NB4 (cell line): Measurements from ENCODE around the gene ARL8B.

ENCODE experiments used
- POLR2A ChIP-seq: IDR thresholded peaks from 2 replicates; pipeline ENCODE4 v1.6.1; 2011; ENCODE audit warnings: mild to moderate bottlenecking; ENCODE audit not compliant: insufficient read length; ENCODE audit errors: extremely low read depth
- TF ChIP-seq, protein P1 (sequence below): IDR thresholded peaks from one replicate; pipeline ENCODE4 v1.5.1; 2012; ENCODE audit warnings: low read depth, low read length

GRCh38 chr3:5122741-5123706 is 932 bp downstream of the ARL8B start:
- TF ChIP-seq, protein P1, sequence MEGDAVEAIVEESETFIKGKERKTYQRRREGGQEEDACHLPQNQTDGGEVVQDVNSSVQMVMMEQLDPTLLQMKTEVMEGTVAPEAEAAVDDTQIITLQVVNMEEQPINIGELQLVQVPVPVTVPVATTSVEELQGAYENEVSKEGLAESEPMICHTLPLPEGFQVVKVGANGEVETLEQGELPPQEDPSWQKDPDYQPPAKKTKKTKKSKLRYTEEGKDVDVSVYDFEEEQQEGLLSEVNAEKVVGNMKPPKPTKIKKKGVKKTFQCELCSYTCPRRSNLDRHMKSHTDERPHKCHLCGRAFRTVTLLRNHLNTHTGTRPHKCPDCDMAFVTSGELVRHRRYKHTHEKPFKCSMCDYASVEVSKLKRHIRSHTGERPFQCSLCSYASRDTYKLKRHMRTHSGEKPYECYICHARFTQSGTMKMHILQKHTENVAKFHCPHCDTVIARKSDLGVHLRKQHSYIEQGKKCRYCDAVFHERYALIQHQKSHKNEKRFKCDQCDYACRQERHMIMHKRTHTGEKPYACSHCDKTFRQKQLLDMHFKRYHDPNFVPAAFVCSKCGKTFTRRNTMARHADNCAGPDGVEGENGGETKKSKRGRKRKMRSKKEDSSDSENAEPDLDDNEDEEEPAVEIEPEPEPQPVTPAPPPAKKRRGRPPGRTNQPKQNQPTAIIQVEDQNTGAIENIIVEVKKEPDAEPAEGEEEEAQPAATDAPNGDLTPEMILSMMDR, result no peak
- TF ChIP-seq POLR2A, result no peak
